SU-DHL-6 (cell line): ENCODE measurements around the gene KLKB1.

Source experiments
- H2AFZ ChIP-seq: fragments of 200-600 bp; sonication (generic); 2 replicates; pipeline ENCODE4 v1.6.1; 2014; ENCODE audit warnings: low read depth, mild to moderate bottlenecking, moderate library complexity, mixed read lengths, antibody characterized with exemption, low read length; ENCODE audit not compliant: severe bottlenecking
- H3F3A ChIP-seq: fragments of 200-600 bp; shearing (Covaris generic); 2 replicates; pipeline ENCODE4 v1.6.0; 2016; ENCODE audit warnings: antibody characterized with exemption, mild to moderate bottlenecking; ENCODE audit not compliant: insufficient read depth
- H3K27ac ChIP-seq: fragments of 200-600 bp; sonication (generic); 2 replicates; pipeline ENCODE4 v1.5.1; 2016; ENCODE audit warnings: low read depth, mild to moderate bottlenecking, low read length, moderate library complexity, mixed read lengths
- H3K27me3 ChIP-seq: fragments of 200-600 bp; sonication (generic), shearing (Covaris generic); 2 replicates; pipeline ENCODE4 v1.6.0; 2014; ENCODE audit warnings: mild to moderate bottlenecking, low read length
- H3K36me3 ChIP-seq: fragments of 200-600 bp; sonication (generic); 2 replicates; pipeline ENCODE4 v1.6.1; 2014; ENCODE audit warnings: mild to moderate bottlenecking, low read length, mixed read lengths
- H3K4me2 ChIP-seq: fragments of 300-600, 200-600 bp; shearing (Covaris generic), sonication (generic); 2 replicates; pipeline ENCODE4 v1.6.0; 2014; ENCODE audit warnings: low read length, low read depth, mild to moderate bottlenecking; ENCODE audit not compliant: poor library complexity, severe bottlenecking
- H3K4me3 ChIP-seq: fragments of 200-600 bp; sonication (generic); 2 replicates; pipeline ENCODE4 v1.5.1; 2014; ENCODE audit warnings: antibody characterized with exemption, low read length, mild to moderate bottlenecking, mixed read lengths; ENCODE audit not compliant: insufficient read depth, poor library complexity, severe bottlenecking
- H3K79me2 ChIP-seq: fragments of 200-600 bp; sonication (generic); 2 replicates; pipeline ENCODE4 v1.6.1; 2014; ENCODE audit warnings: mild to moderate bottlenecking, low read length, moderate library complexity; ENCODE audit not compliant: insufficient read depth
- H3K9ac ChIP-seq: fragments of 200-600 bp; sonication (generic); 2 replicates; pipeline ENCODE4 v1.7.0; 2014; ENCODE audit warnings: mild to moderate bottlenecking, low read length
- H3K9me2 ChIP-seq: fragments of 200-600 bp; sonication (generic); replicated peaks from 2 replicates; pipeline ENCODE4 v1.6.1; 2014; ENCODE audit warnings: low read length; ENCODE audit not compliant: insufficient read depth
- H3K9me3 ChIP-seq: fragments of 200-600 bp; sonication (generic); 2 replicates; pipeline ENCODE4 v1.6.1; 2014; ENCODE audit warnings: low read length, mixed read lengths; ENCODE audit not compliant: insufficient read depth
- H4K20me1 ChIP-seq: fragments of 200-600 bp; sonication (generic); 2 replicates; pipeline ENCODE4 v1.6.1; 2014; ENCODE audit warnings: low read depth, mild to moderate bottlenecking, antibody characterized with exemption, low read length, moderate library complexity, mixed read lengths
- EZH2phosphoT487 ChIP-seq: fragments of 200-600 bp; sonication (generic), shearing (Covaris generic); conservative IDR thresholded peaks from 2 replicates; pipeline ENCODE4 v1.6.1; 2018; ENCODE audit warnings: mild to moderate bottlenecking, antibody characterized with exemption, low read length, moderate library complexity, mixed read lengths
- TF ChIP-seq, protein P1 (sequence below): fragments of 200-600 bp; sonication (generic); IDR thresholded peaks from one replicate; pipeline ENCODE4 v1.5.1; 2017; ENCODE audit warnings: antibody characterized with exemption, mild to moderate bottlenecking, low read length, moderate library complexity; ENCODE audit not compliant: insufficient read depth, poor library complexity, severe bottlenecking

KLKB1 gene

GRCh38 chr4:186236126-186236525 lies 8.8 kb downstream of the KLKB1 start:
- Histone ChIP-seq H3K4me2 (no peak overlapping the region), H3K9me2 (no peaks in the 10 kb centered on the region), H3K27ac (no peak overlapping the region), H3K4me3 (no peak overlapping the region), H3K79me2 (no peaks in the 10 kb centered on the region), H3K27me3 (no peaks in the 10 kb centered on the region), H3F3A (no peaks in the 10 kb centered on the region), H3K36me3 (no peaks in the 10 kb centered on the region), H3K9me3 (no peaks in the 10 kb centered on the region), H3K9ac (no peak overlapping the region), H4K20me1 (no peaks in the 10 kb centered on the region), H2AFZ (no peak overlapping the region)
- TF ChIP-seq, protein P1, sequence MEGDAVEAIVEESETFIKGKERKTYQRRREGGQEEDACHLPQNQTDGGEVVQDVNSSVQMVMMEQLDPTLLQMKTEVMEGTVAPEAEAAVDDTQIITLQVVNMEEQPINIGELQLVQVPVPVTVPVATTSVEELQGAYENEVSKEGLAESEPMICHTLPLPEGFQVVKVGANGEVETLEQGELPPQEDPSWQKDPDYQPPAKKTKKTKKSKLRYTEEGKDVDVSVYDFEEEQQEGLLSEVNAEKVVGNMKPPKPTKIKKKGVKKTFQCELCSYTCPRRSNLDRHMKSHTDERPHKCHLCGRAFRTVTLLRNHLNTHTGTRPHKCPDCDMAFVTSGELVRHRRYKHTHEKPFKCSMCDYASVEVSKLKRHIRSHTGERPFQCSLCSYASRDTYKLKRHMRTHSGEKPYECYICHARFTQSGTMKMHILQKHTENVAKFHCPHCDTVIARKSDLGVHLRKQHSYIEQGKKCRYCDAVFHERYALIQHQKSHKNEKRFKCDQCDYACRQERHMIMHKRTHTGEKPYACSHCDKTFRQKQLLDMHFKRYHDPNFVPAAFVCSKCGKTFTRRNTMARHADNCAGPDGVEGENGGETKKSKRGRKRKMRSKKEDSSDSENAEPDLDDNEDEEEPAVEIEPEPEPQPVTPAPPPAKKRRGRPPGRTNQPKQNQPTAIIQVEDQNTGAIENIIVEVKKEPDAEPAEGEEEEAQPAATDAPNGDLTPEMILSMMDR, result no peak
- no peak for TF ChIP-seq EZH2phosphoT487

DNA sequence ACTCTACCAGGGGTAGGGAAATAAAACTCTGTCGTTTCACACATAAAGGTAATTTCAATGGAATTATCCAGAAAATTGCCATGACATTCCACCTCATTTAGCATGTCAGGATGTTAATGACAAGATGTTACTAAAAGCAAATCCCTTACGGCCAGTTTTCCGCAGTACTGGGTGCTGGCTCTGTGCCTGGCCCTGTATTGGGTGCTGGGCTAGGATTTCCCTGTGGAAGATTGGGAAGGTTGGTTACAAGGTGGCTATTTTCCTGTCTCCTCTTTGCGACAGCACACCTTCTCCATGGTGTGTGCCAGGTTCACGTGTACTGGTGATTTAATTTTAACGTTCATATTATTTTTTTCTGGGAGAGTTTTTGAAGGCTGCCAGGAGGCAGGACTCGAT lies 13.1 kb downstream of the KLKB1 start:
- no peaks in the 10 kb centered on the region for H3K9me3 ChIP-seq
- H3K79me2 ChIP-seq, result no peaks in the 10 kb centered on the region
- H3K4me3 ChIP-seq, result no peak overlapping the region
- no peak overlapping the region for H3K27ac ChIP-seq
- no peak overlapping the region for H3K9ac ChIP-seq
- TF ChIP-seq, protein P1, result no peak
- no peak for TF ChIP-seq EZH2phosphoT487
- H4K20me1 ChIP-seq, result no peaks in the 10 kb centered on the region
- H3F3A ChIP-seq, result no peaks in the 10 kb centered on the region
- no peaks in the 10 kb centered on the region for H3K36me3 ChIP-seq
- H2AFZ ChIP-seq, result no peak overlapping the region
- no peaks in the 10 kb centered on the region for H3K9me2 ChIP-seq
- no peaks in the 10 kb centered on the region for H3K27me3 ChIP-seq
- H3K4me2 ChIP-seq, result no peak overlapping the region

DNA sequence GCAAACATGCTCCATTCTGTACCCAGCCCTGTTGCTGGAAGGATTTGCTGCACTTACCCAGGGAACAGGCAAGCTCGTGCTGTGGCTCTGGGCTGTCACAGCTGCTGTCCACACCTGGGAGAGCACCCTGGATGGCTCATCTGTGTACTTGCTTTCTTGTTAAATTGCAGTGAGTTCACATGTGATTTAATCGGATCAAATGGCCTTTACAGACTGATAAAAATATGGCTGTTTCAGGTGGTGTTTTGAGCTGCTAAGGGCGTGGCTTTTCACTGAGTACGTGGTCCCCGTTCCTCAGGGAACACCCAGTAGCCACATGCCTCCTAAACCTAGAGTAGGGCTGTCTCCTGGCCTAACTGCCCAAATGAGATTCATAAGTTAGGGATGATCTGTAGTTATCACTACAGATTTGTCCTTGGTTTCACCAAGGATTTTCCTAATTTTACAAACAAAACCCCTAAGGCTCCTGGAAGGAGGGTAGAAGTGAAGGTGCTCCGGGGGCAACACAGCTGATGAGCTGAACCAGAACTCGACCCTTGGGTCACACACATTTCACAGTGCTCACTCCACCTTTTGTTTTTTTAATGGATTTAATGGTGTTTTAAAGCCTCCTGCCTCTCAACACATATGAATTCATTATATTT lies 13.7 kb downstream of the KLKB1 start:
- no peak overlapping the region for H3K27ac ChIP-seq
- no peak overlapping the region for H2AFZ ChIP-seq
- H3K4me2 ChIP-seq, result no peak overlapping the region
- H3K4me3 ChIP-seq, result no peak overlapping the region
- H3F3A ChIP-seq, result no peaks in the 10 kb centered on the region
- no peaks in the 10 kb centered on the region for H3K36me3 ChIP-seq
- no peak overlapping the region for H3K9ac ChIP-seq
- H3K79me2 ChIP-seq, result no peaks in the 10 kb centered on the region
- H3K27me3 ChIP-seq, result no peaks in the 10 kb centered on the region
- H3K9me2 ChIP-seq, result no peaks in the 10 kb centered on the region
- H3K9me3 ChIP-seq, result no peaks in the 10 kb centered on the region
- H4K20me1 ChIP-seq, result no peaks in the 10 kb centered on the region
- no peak for TF ChIP-seq EZH2phosphoT487
- TF ChIP-seq, protein P1, result no peak
